Endothelial cell of umbilical vein (primary cell): Measurements from ENCODE around the gene IL36B. TPM values are rescaled to one million over a fixed set of nuclear protein-coding genes. Genes with fewer than 3 reads are reported as not detected.

Experiments used
- BruUV-seq: library from RNA; stranded (reverse); fragments of 400-500 nt; replicated peaks from 2 replicates; lab custom pipeline; 2021; lab: Mats Ljungman, UMichigan
- CTCF ChIA-PET: fragments of 300-600, 350-600 bp; sonication (Branson Sonifier 250); formaldehyde crosslinking; loops from one replicate; lab custom pipeline; 2021; ENCODE audit warnings: antibody characterized with exemption, inconsistent platforms; lab: Charles Lee
- POLR2A ChIA-PET: fragments of 300-600, 350-600 bp; sonication (Branson Sonifier 250); formaldehyde crosslinking; loops from one replicate; lab custom pipeline; 2021; ENCODE audit warnings: antibody characterized with exemption, inconsistent platforms; lab: Charles Lee
- DNase-seq: peaks from one replicate; pipeline ENCODE4 v3.0.0-alpha.2; 2011; ENCODE audit warnings: low read depth, low spot score
- FAIRE-seq: peaks from 2 replicates; lab custom pipeline; 2011; peaks lifted over from hg19 to GRCh38; lab: Jason Lieb, UNC
- H2AFZ ChIP-seq: 2 replicates; pipeline ENCODE4 v1.6.0; 2012; ENCODE audit warnings: low read depth, low read length, control low read depth, inconsistent platforms
- H3K27ac ChIP-seq: 2 replicates; pipeline ENCODE4 v1.5.1; 2011; ENCODE audit warnings: low read depth, mild to moderate bottlenecking, control low read depth, low read length, moderate library complexity; ENCODE audit not compliant: insufficient read depth
- H3K27me3 ChIP-seq, 2 experiments: 2 replicates each; pipeline versions ENCODE4 v1.6.0 to v1.6.1; 2011; ENCODE audit warnings: low read length in 2 of 2, mixed read lengths in 1 of 2; ENCODE audit not compliant: control insufficient read depth in 2 of 2, insufficient read depth in 2 of 2
- H3K36me3 ChIP-seq, 2 experiments: 2 replicates in 1 of 2; 3 replicates in 1 of 2; pipeline ENCODE4 v1.5.1; 2011; ENCODE audit warnings: low read length in 2 of 2, mild to moderate bottlenecking in 1 of 2, moderate library complexity in 1 of 2; ENCODE audit not compliant: control insufficient read depth in 2 of 2, insufficient read depth in 2 of 2; ENCODE audit errors: extremely low read depth in 1 of 2
- H3K4me1 ChIP-seq: 3 replicates; pipeline ENCODE4 v1.5.1; 2011; ENCODE audit warnings: mild to moderate bottlenecking, low read length; ENCODE audit not compliant: control insufficient read depth, insufficient read depth; ENCODE audit errors: extremely low read depth
- H3K4me2 ChIP-seq: 2 replicates; pipeline ENCODE4 v1.6.1; 2011; ENCODE audit warnings: low read length, control low read depth, mixed read lengths; ENCODE audit not compliant: insufficient read depth
- H3K4me3 ChIP-seq, 3 experiments: fragments of 200-600 bp in 1 of 3; sonication (generic), shearing (Covaris generic) in 1 of 3; replicated peaks in 1 of 3; 2 replicates each; pipeline ENCODE4 v1.5.1; 2011 to 2016; ENCODE audit warnings: control low read depth in 3 of 3, low read length in 3 of 3, mild to moderate bottlenecking in 2 of 3, inconsistent platforms in 1 of 3, low read depth in 1 of 3, moderate library complexity in 1 of 3; ENCODE audit not compliant: insufficient read depth in 1 of 3
- H3K79me2 ChIP-seq: 2 replicates; pipeline ENCODE4 v1.6.0; 2012; ENCODE audit warnings: low read length, inconsistent platforms; ENCODE audit not compliant: control insufficient read depth, insufficient read depth
- H3K9ac ChIP-seq: replicated peaks from 2 replicates; pipeline ENCODE3; 2011; ENCODE audit warnings: low read length, control low read depth; ENCODE audit not compliant: insufficient read depth; ENCODE audit errors: extremely low read depth
- H3K9me1 ChIP-seq: replicated peaks from 3 replicates; pipeline ENCODE4 v1.6.0; 2011; ENCODE audit warnings: mild to moderate bottlenecking, low read length; ENCODE audit not compliant: control insufficient read depth, insufficient read depth; ENCODE audit errors: extremely low read depth
- H3K9me3 ChIP-seq: replicated peaks from 2 replicates; pipeline ENCODE4 v1.5.1; 2012; ENCODE audit warnings: low read length, inconsistent platforms; ENCODE audit not compliant: control insufficient read depth, insufficient read depth
- H4K20me1 ChIP-seq: replicated peaks from 2 replicates; pipeline ENCODE3; 2011; ENCODE audit warnings: mild to moderate bottlenecking, low read length; ENCODE audit not compliant: control insufficient read depth, insufficient read depth; ENCODE audit errors: extremely low read depth
- CTCF ChIP-seq, 2 donors: IDR thresholded peaks; 1 replicate in 1 of 2; 2 replicates in 1 of 2; pipeline ENCODE4 v1.5.1; 2011; ENCODE audit warnings: low read length in 2 of 2, mild to moderate bottlenecking in 2 of 2, moderate library complexity in 2 of 2, control low read depth in 1 of 2, inconsistent platforms in 1 of 2, low read depth in 1 of 2; ENCODE audit not compliant: insufficient read depth in 1 of 2; ENCODE audit errors: extremely low read depth in 1 of 2
- EZH2 ChIP-seq: IDR thresholded peaks from 2 replicates; pipeline ENCODE4 v1.6.1; 2012; ENCODE audit warnings: borderline replicate concordance, low read depth, mild to moderate bottlenecking, moderate library complexity, low read length, inconsistent platforms; ENCODE audit not compliant: severe bottlenecking
- FOS ChIP-seq: IDR thresholded peaks from 2 replicates; pipeline ENCODE4 v1.6.1; 2011; ENCODE audit warnings: mild to moderate bottlenecking, low read length, moderate library complexity, borderline replicate concordance; ENCODE audit not compliant: insufficient read depth
- GATA2 ChIP-seq: IDR thresholded peaks from 2 replicates; pipeline ENCODE4 v1.7.0; 2011; ENCODE audit warnings: low read depth, mild to moderate bottlenecking, moderate library complexity, mixed read lengths, low read length; ENCODE audit not compliant: insufficient read length, insufficient read depth
- JUN ChIP-seq: IDR thresholded peaks from 2 replicates; pipeline ENCODE4 v1.6.1; 2011; ENCODE audit warnings: borderline replicate concordance, low read depth; ENCODE audit not compliant: insufficient read length, insufficient read depth
- MAX ChIP-seq: IDR thresholded peaks from 2 replicates; pipeline ENCODE4 v1.6.1; 2011; ENCODE audit not compliant: insufficient read depth, insufficient read length
- MYC ChIP-seq: IDR thresholded peaks from one replicate; pipeline ENCODE4 v1.6.1; 2011; ENCODE audit warnings: mild to moderate bottlenecking, low read depth, low read length
- POLR2A ChIP-seq: IDR thresholded peaks from 2 replicates; pipeline ENCODE4 v1.6.1; 2012; ENCODE audit warnings: low read depth, mild to moderate bottlenecking, control low read depth, low read length
- POLR2AphosphoS5 ChIP-seq: IDR thresholded peaks from 2 replicates; pipeline ENCODE4 v1.6.1; 2012; ENCODE audit warnings: low read depth, mild to moderate bottlenecking, control low read depth, low read length, moderate library complexity; ENCODE audit not compliant: insufficient read depth
- dilution Hi-C: fragments of 300-500 bp; cut with MboI; formaldehyde crosslinking; loops from one replicate; pipeline ENCODE4 v1.15.0; 2019; ENCODE audit warnings: low sequenced_read_pairs; ENCODE audit not compliant: extremely low pct_ligation_motif_present
- intact Hi-C: fragments of 100-400 bp; cut with micrococcal nuclease; formaldehyde crosslinking; loops from one replicate; pipeline ENCODE4 v1.10.0; 2022
- polyA plus RNA-seq, 4 experiments: library from polyadenylated mRNA; depleted of rRNA in 3 of 4; stranded (reverse) in 3 of 4; unstranded in 1 of 4; fragments of >200 nt; gene quantifications; 2 replicates each; pipeline versions ENCODE4 v1.2.1 to v1.2.3, GENCODE V29; 2011 to 2012; ENCODE audit warnings: missing spikeins in 1 of 4
- total RNA-seq: library from RNA; stranded (reverse); gene quantifications from 2 replicates; pipeline ENCODE4 v1.2.3, GENCODE V29; 2021

IL36B gene
- total and polyA plus RNA-seq, 2 donors (not counting 3 experiments of a cell fraction or from before 2014, with no cell fraction given) = not detected

- Histone ChIP-seq H3K4me3 (no peak overlapping the region), H4K20me1 (no peaks in the 10 kb centered on the region), H3K4me1 (no peaks in the 10 kb centered on the region), H3K27me3 (no peaks in the 10 kb centered on the region), H3K36me3 (no peaks in the 10 kb centered on the region), H3K9me3 (no peaks in the 10 kb centered on the region), H2AFZ (no peak overlapping the region), H3K27ac (no peak overlapping the region), H3K9ac (no peak overlapping the region), H3K9me1 (no peaks in the 10 kb centered on the region), H3K4me2 (no peak overlapping the region), H3K79me2 (no peaks in the 10 kb centered on the region)
- DNase-seq (no peak), FAIRE-seq (no peak)
- BruUV-seq = no TSS peak
- no peak for TF ChIP-seq JUN
- no peak for TF ChIP-seq POLR2AphosphoS5
- no peak for TF ChIP-seq FOS
- TF ChIP-seq MAX = no peak
- no peak for TF ChIP-seq POLR2A
- TF ChIP-seq MYC = no peak
- intact Hi-C loops = no loop called here
- ChIA-PET CTCF (no interaction called here), POLR2A (no interaction called here)
- dilution Hi-C loops = no loop called here
These were observed 38.7 kb upstream of the IL36B start for GRCh38 chr2:113091231-113091896.

GRCh38 chr2:113089916-113090315 lies 37.2 kb upstream of the IL36B start:
- intact Hi-C loops (no loop called here), dilution Hi-C loops (no loop called here)
- H3K4me3 ChIP-seq = no peak overlapping the region
- no peak for TF ChIP-seq GATA2
- TF ChIP-seq FOS = no peak
- no peak for TF ChIP-seq JUN
- no peak for TF ChIP-seq POLR2AphosphoS5
- no peak for TF ChIP-seq POLR2A
- TF ChIP-seq CTCF (IDR thresholded peaks at IDR 0.05; ENCODE audit: extremely low read depth in 1 of 2, insufficient read depth in 1 of 2, low read depth in 1 of 2, low read length in 2 of 2) = no peak
- TF ChIP-seq MYC = no peak
- TF ChIP-seq MAX = no peak
- no peak for TF ChIP-seq EZH2
- ChIA-PET CTCF (interaction anchor here (1.1 to 2.0 kb wide), 2 partner anchors 10 to 48 kb away, joined by 4 to 10 read pairs; no protein-coding TSS in a partner anchor), POLR2A (no interaction called here)
- H3K9me3 ChIP-seq = no peaks in the 10 kb centered on the region
- no peaks in the 10 kb centered on the region for H4K20me1 ChIP-seq
- H3K27me3 ChIP-seq = no peaks in the 10 kb centered on the region
- no peak overlapping the region for H2AFZ ChIP-seq
- no peak overlapping the region for H3K27ac ChIP-seq
- FAIRE-seq (no peak), DNase-seq (no peak)
- BruUV-seq = no TSS peak
- H3K79me2 ChIP-seq = no peaks in the 10 kb centered on the region
- no peak overlapping the region for H3K9ac ChIP-seq
- no peaks in the 10 kb centered on the region for H3K9me1 ChIP-seq
- no peak overlapping the region for H3K4me2 ChIP-seq
- H3K36me3 ChIP-seq = no peaks in the 10 kb centered on the region
- no peaks in the 10 kb centered on the region for H3K4me1 ChIP-seq
